SK-N-SH (cell line): ENCODE measurements around the gene PTDSS2.

Experiments used
- EZH2phosphoT487 ChIP-seq: fragments of 200-600 bp; sonication (generic); IDR thresholded peaks from 2 replicates; pipeline ENCODE4 v1.6.1; 2017; ENCODE audit warnings: low read depth, mixed run types, mild to moderate bottlenecking, antibody characterized with exemption, moderate library complexity, borderline replicate concordance
- FOSL2 ChIP-seq: IDR thresholded peaks from 2 replicates; pipeline ENCODE4 v1.4.0; 2012; ENCODE audit warnings: low read depth, mild to moderate bottlenecking, moderate library complexity, borderline replicate concordance
- FOXM1 ChIP-seq: IDR thresholded peaks from 2 replicates; pipeline ENCODE4 v1.4.0; 2012; ENCODE audit warnings: low read depth, mild to moderate bottlenecking
- NFIC ChIP-seq: IDR thresholded peaks from 2 replicates; pipeline ENCODE4 v1.4.0; 2012; ENCODE audit warnings: borderline replicate concordance
- POLR2AphosphoS5 ChIP-seq: IDR thresholded peaks from 2 replicates; pipeline ENCODE4 v1.6.1; 2012; ENCODE audit warnings: low read depth, low read length
- RAD21 ChIP-seq: IDR thresholded peaks from 2 replicates; pipeline ENCODE4 v1.6.1; 2012; ENCODE audit warnings: mild to moderate bottlenecking, low read length
- SMC3 ChIP-seq: IDR thresholded peaks from 2 replicates; pipeline ENCODE4 v1.6.1; 2012; ENCODE audit warnings: low read depth, low read length, improper control_type of control experiment
- TF ChIP-seq, protein P1 (sequence below): fragments of 200-600 bp; sonication (generic); IDR thresholded peaks from 2 replicates; pipeline ENCODE4 v1.6.1; 2017; ENCODE audit warnings: antibody characterized with exemption, mild to moderate bottlenecking, moderate library complexity
- TF ChIP-seq, protein P2 (sequence below): fragments of 150-350 bp; IDR thresholded peaks from 2 replicates; pipeline ENCODE4 v1.6.1; 2017; ENCODE audit warnings: antibody characterized with exemption, low read length, low read depth, borderline replicate concordance
- TF ChIP-seq, protein P3 (sequence below): IDR thresholded peaks from 2 replicates; pipeline ENCODE4 v1.4.0; 2012; ENCODE audit warnings: low read depth

DNA sequence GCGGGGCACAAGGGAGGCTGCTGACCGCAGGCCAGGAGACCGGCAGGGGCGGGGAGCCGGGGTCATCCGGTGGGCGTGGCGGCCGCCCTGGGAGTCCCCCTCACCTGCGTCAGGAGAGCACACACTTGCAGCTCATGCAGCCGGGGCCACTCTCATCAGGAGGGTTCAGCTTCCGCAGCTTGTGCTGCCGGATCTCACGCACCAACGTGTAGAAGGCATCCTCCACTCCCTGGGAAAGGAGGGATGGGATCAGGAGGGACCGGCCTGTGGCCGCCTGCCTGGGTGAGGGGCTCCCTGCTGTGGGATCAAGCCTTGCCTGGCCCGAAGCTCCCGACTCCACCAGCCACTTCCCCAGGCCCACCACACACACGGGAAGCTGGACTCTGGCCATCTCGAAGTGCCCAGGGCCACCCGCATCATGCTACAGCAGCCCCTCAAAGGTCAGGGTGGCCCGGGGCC is 82.5 kb downstream of the PTDSS2 start:
- TF ChIP-seq, protein P1, sequence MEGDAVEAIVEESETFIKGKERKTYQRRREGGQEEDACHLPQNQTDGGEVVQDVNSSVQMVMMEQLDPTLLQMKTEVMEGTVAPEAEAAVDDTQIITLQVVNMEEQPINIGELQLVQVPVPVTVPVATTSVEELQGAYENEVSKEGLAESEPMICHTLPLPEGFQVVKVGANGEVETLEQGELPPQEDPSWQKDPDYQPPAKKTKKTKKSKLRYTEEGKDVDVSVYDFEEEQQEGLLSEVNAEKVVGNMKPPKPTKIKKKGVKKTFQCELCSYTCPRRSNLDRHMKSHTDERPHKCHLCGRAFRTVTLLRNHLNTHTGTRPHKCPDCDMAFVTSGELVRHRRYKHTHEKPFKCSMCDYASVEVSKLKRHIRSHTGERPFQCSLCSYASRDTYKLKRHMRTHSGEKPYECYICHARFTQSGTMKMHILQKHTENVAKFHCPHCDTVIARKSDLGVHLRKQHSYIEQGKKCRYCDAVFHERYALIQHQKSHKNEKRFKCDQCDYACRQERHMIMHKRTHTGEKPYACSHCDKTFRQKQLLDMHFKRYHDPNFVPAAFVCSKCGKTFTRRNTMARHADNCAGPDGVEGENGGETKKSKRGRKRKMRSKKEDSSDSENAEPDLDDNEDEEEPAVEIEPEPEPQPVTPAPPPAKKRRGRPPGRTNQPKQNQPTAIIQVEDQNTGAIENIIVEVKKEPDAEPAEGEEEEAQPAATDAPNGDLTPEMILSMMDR = no peak
- TF ChIP-seq POLR2AphosphoS5 (no peak), EZH2phosphoT487 (no peak), FOSL2 (no peak), RAD21 (no peak), FOXM1 (no peak), SMC3 (no peak), NFIC (no peak)
- TF ChIP-seq, protein P2, sequence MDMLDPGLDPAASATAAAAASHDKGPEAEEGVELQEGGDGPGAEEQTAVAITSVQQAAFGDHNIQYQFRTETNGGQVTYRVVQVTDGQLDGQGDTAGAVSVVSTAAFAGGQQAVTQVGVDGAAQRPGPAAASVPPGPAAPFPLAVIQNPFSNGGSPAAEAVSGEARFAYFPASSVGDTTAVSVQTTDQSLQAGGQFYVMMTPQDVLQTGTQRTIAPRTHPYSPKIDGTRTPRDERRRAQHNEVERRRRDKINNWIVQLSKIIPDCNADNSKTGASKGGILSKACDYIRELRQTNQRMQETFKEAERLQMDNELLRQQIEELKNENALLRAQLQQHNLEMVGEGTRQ = no peak
- TF ChIP-seq, protein P3, sequence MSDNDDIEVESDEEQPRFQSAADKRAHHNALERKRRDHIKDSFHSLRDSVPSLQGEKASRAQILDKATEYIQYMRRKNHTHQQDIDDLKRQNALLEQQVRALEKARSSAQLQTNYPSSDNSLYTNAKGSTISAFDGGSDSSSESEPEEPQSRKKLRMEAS = no peak
